ENCODE measurements around the gene RNF145.

RNF145 gene

DNA sequence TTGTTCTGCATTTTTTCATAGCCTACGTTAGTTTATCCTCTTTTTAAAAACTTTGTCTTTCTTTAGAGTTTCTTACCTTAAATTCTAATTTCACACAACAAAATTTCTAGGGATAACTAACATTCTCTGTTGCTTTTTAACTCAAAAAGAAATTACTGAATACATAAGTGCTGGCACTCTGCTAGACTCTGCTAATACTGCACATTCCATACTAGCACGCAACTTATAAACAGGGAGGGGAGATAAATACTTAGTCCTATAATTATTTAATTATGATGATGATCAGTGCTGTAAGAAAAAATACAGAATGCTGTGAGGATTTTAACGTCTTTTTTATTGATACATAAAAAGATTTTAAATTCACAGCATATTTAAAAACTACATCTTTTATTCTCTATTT lies 25.1 kb downstream of the RNF145 start:
- TF ChIP-seq, protein P1, sequence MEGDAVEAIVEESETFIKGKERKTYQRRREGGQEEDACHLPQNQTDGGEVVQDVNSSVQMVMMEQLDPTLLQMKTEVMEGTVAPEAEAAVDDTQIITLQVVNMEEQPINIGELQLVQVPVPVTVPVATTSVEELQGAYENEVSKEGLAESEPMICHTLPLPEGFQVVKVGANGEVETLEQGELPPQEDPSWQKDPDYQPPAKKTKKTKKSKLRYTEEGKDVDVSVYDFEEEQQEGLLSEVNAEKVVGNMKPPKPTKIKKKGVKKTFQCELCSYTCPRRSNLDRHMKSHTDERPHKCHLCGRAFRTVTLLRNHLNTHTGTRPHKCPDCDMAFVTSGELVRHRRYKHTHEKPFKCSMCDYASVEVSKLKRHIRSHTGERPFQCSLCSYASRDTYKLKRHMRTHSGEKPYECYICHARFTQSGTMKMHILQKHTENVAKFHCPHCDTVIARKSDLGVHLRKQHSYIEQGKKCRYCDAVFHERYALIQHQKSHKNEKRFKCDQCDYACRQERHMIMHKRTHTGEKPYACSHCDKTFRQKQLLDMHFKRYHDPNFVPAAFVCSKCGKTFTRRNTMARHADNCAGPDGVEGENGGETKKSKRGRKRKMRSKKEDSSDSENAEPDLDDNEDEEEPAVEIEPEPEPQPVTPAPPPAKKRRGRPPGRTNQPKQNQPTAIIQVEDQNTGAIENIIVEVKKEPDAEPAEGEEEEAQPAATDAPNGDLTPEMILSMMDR (IDR thresholded peaks at IDR 0.05; ENCODE audit: low read length) = no peak
- TF ChIP-seq EZH2 (IDR thresholded peaks at IDR 0.05; ENCODE audit: borderline replicate concordance, low read length) = no peak
- peaks cover 22% of the 10 kb centered on the region for H3K4me1 ChIP-seq (ENCODE audit: insufficient read depth, low read length, severe bottlenecking)
- H3K27me3 ChIP-seq (ENCODE audit: insufficient read depth, low read length) = no peaks in the 10 kb centered on the region
- H3K4me2 ChIP-seq (ENCODE audit: low read length) = no peak overlapping the region
- no peaks in the 10 kb centered on the region for H3K9me3 ChIP-seq (ENCODE audit: low read length)
- H3K36me3 ChIP-seq (ENCODE audit: insufficient read depth, low read length) = peaks cover 13% of the 10 kb centered on the region
- no peaks in the 10 kb centered on the region for H3K9me2 ChIP-seq (ENCODE audit: low read depth, low read length)
- no peaks in the 10 kb centered on the region for H3F3A ChIP-seq (ENCODE audit: insufficient read depth, low read length)
- H3K9ac ChIP-seq (ENCODE audit: low read length) = no peak overlapping the region
- no peak overlapping the region for H3K27ac ChIP-seq (ENCODE audit: low read depth, low read length, poor library complexity, severe bottlenecking)
- H3K79me2 ChIP-seq (ENCODE audit: insufficient read depth, low read length) = no peaks in the 10 kb centered on the region
- no peak overlapping the region for H2AFZ ChIP-seq (ENCODE audit: low read length)
- no peak overlapping the region for H3K4me3 ChIP-seq (ENCODE audit: low read depth, low read length, poor library complexity, severe bottlenecking)
- no peaks in the 10 kb centered on the region for H4K20me1 ChIP-seq (ENCODE audit: insufficient read depth, low read length)

GRCh38 chr5:159183247-159183646 lies 26.1 kb downstream of the RNF145 start:
- Histone ChIP-seq H3K9me3 (ENCODE audit: low read length) (no peaks in the 10 kb centered on the region), H4K20me1 (ENCODE audit: insufficient read depth, low read length) (no peaks in the 10 kb centered on the region), H2AFZ (ENCODE audit: low read length) (no peak overlapping the region), H3K27ac (ENCODE audit: low read depth, low read length, poor library complexity, severe bottlenecking) (no peak overlapping the region), H3K27me3 (ENCODE audit: insufficient read depth, low read length) (no peaks in the 10 kb centered on the region), H3K9me2 (ENCODE audit: low read depth, low read length) (no peaks in the 10 kb centered on the region), H3K36me3 (ENCODE audit: insufficient read depth, low read length) (peaks cover 9% of the 10 kb centered on the region; the same call in 1 of the 2 replicates), H3K4me2 (ENCODE audit: low read length) (no peak overlapping the region), H3K79me2 (ENCODE audit: insufficient read depth, low read length) (no peaks in the 10 kb centered on the region), H3F3A (ENCODE audit: insufficient read depth, low read length) (no peaks in the 10 kb centered on the region), H3K4me1 (ENCODE audit: insufficient read depth, low read length, severe bottlenecking) (peaks cover 22% of the 10 kb centered on the region), H3K4me3 (ENCODE audit: low read depth, low read length, poor library complexity, severe bottlenecking) (no peak overlapping the region), H3K9ac (ENCODE audit: low read length) (no peak overlapping the region)
- no peak for TF ChIP-seq EZH2 (IDR thresholded peaks at IDR 0.05; ENCODE audit: borderline replicate concordance, low read length)
- TF ChIP-seq, protein P1 (IDR thresholded peaks at IDR 0.05; ENCODE audit: low read length) = no peak

DNA sequence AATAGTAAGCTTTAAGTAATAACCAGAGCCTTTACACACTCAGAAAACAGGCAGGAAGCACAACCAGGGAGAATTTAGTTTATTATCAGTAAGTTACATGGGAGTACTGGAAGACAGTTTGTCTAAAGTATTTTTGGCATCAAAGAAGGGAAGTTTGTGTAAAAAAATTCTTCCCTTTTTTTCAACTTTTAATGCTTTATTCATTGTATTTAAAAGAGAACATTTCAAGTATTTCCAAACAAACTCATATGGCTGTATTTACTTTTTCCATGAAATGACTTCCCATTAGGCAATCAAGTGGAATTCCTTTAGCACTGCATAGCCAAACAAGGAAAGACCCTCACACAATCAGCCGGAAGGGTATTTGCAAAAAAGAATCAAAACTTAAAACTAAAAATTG lies 26.7 kb downstream of the RNF145 start:
- H2AFZ ChIP-seq (ENCODE audit: low read length) = no peak overlapping the region
- H3K9me3 ChIP-seq (ENCODE audit: low read length) = no peaks in the 10 kb centered on the region
- peaks cover 7% of the 10 kb centered on the region; the same call in 1 of the 2 replicates for H3K36me3 ChIP-seq (ENCODE audit: insufficient read depth, low read length)
- no peak overlapping the region for H3K4me2 ChIP-seq (ENCODE audit: low read length)
- H3K9me2 ChIP-seq (ENCODE audit: low read depth, low read length) = no peaks in the 10 kb centered on the region
- H3K79me2 ChIP-seq (ENCODE audit: insufficient read depth, low read length) = no peaks in the 10 kb centered on the region
- no peaks in the 10 kb centered on the region for H3K27me3 ChIP-seq (ENCODE audit: insufficient read depth, low read length)
- H3F3A ChIP-seq (ENCODE audit: insufficient read depth, low read length) = no peaks in the 10 kb centered on the region
- no peak for TF ChIP-seq EZH2 (IDR thresholded peaks at IDR 0.05; ENCODE audit: borderline replicate concordance, low read length)
- TF ChIP-seq, protein P1 (IDR thresholded peaks at IDR 0.05; ENCODE audit: low read length) = no peak
- no peaks in the 10 kb centered on the region for H4K20me1 ChIP-seq (ENCODE audit: insufficient read depth, low read length)
- H3K27ac ChIP-seq (ENCODE audit: low read depth, low read length, poor library complexity, severe bottlenecking) = no peak overlapping the region
- no peak overlapping the region for H3K4me3 ChIP-seq (ENCODE audit: low read depth, low read length, poor library complexity, severe bottlenecking)
- H3K4me1 ChIP-seq (ENCODE audit: insufficient read depth, low read length, severe bottlenecking) = peaks cover 22% of the 10 kb centered on the region
- H3K9ac ChIP-seq (ENCODE audit: low read length) = no peak overlapping the region

Data from OCI-LY1 (cell line).